T-helper 2 cell (primary cell): ENCODE results near the gene TNFRSF6B.
"Not testable (repeated sequence)": the region's sequence is repeated elsewhere in the genome, so short reads cannot be mapped to it uniquely, and the experiment has no call there.

Experiments
- DNase-seq, 5 experiments: peaks; one replicate each; pipeline versions ENCODE4 v3.0.0 to v3.0.0-alpha.2; 2012 to 2022

TNFRSF6B gene

GRCh38 chr20:63709149-63709527, 12.7 kb downstream of the TNFRSF6B start:
- DNase-seq = no peak

- no peak for DNase-seq
Observed at GRCh38 chr20:63711085-63711645, 14.7 kb downstream of the TNFRSF6B start.

DNA sequence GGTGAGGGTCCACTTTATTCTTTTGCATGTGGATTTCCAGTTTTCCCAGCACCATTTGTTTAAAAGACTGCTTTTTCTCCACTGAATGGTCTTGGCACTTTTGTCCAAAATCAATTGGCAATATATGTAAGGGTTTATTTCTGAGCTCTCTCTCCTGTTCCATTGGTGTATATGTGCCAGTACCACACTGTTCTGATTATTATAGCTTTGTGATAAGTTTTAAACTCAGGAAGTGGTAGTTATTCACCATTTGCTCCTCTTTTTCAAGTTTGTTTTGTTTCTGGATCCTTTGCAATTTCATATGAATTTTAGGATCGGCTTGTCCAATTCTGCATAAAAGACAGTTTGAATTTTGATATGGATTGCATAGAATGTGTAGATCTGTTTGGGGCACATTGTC, 15.7 kb downstream of the TNFRSF6B start:
- no peak for DNase-seq

- DNase-seq = peak in 1 of 5 experiments; percentile 15
Observed at GRCh38 chr20:63714858-63715257, 18.4 kb downstream of the TNFRSF6B start.

DNA sequence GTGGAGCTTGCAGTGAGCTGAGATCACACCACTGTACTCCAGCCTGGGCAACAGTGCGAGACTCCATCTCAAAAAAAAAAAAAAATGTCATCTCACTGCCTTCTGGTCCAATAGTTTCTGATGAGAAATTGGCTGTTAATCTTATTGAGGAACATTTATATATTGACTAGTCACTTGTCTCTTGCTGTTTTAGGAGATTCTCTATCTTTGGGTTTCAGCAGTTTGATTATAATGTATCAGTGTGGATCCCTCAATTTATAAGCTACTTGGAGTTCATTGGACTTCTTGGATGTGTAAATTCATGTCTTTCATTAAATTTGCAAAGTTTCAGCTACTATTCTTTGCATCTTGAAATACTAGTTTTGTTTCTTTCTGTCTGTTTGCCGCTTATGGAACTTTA, 22.5 kb downstream of the TNFRSF6B start:
- no peak for DNase-seq

- DNase-seq = not testable (repeated sequence)
Observed at GRCh38 chr20:63722967-63723622, 26.6 kb downstream of the TNFRSF6B start.

DNA sequence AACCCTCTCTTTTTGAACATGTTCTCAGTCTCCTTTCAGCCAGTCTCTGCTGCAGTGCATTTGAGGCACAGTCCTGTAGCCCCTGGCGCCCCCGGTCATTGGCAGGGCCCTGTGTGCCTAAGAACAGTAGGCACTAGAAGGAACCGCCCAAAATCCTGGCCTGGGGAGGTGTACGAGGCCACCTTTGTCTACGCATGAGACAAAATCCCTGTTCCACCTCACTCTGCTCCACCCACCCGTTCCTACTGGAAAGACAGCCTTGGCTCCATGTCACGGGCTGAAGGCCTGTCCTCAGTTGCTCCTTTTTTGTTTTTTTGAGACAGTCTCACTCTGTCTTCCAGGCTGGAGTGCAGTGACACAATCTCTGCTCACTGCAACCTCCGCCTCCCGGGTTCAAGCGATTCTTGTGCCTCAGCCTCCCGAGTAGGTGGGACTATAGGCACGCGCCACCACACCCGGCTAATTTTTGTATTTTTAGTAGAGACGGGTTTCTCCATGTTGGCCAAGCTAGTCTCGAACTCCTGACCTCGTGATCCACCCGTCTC, 33.8 kb downstream of the TNFRSF6B start:
- DNase-seq = not testable (repeated sequence)

- no peak for DNase-seq
Observed at GRCh38 chr20:63731410-63731809, 35.0 kb downstream of the TNFRSF6B start.

DNA sequence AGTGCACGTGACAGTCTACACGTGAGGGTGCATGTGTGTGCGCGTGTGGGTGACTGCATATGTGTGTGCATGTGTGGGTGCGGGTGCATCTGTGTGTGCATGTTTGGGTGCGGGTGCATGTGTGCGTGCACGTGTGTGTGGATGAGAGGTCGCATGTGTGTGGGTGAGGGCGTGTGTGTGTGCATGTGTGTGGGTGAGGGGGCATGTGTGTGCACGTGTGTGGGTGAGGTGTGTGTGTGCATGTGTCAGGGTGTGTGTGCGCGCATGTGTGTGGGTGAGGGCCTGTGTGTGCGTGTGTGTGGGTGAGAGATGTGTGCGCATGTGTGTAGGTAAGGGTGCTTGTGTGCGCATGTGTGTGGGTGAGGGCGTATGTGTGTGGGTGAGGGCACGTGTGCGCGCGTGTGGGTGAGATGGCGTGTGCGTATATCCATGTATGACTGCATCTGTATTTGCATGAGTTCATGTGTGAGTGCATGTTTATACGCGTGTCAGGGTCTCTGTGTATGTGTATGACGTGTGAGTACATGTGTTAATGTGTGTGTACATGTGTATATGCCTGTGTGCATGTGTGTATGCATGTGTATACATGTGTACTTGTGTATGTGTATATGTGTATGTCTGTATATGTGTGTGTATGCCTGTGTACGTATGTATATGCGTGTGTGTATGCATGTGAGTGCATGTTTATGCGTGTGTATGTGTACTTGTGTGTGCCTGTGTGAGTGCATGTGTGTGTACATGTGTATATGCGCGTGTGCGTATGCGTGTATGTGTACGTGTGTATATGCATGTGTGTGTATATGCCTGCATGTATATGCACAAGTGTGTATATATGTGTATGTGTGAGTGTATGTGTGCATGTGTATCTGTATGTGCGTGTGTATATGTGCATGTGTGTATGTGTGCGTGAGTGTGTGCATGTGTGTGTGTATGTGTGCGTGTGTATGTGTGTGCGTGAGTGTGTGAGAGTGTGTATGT, 36.0 kb downstream of the TNFRSF6B start:
- DNase-seq = no peak

- DNase-seq = no peak
Observed at GRCh38 chr20:63733117-63733516, 36.7 kb downstream of the TNFRSF6B start.

DNA sequence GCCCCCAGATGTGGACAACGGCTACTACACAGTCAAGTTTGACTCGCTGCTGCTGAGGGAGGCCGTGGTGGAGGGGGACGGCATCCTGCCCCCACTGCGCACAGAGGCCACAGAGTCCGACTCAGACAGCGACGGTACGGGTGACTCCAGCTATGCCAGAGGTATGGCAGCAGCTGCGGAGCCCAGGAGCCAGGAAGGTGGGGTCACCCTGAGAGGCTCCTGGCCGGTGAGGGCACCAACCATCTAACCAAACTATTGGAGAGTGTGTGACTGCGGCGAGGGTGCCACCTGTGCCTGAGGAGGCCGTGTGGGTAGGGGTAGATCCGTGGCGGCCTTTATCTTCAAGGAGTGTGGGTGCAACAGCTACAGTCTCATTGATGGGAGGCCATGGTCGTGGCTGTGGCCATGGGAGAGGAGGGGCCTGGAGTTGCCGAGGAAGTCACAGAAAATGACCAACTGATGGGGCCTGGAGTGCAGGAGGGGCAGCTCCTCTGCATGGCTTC, 37.2 kb downstream of the TNFRSF6B start:
- no peak for DNase-seq

- no peak for DNase-seq
Observed at GRCh38 chr20:63734111-63734945, 37.9 kb downstream of the TNFRSF6B start.

- DNase-seq = no peak
Observed at GRCh38 chr20:63734946-63735858, 38.8 kb downstream of the TNFRSF6B start.

DNA sequence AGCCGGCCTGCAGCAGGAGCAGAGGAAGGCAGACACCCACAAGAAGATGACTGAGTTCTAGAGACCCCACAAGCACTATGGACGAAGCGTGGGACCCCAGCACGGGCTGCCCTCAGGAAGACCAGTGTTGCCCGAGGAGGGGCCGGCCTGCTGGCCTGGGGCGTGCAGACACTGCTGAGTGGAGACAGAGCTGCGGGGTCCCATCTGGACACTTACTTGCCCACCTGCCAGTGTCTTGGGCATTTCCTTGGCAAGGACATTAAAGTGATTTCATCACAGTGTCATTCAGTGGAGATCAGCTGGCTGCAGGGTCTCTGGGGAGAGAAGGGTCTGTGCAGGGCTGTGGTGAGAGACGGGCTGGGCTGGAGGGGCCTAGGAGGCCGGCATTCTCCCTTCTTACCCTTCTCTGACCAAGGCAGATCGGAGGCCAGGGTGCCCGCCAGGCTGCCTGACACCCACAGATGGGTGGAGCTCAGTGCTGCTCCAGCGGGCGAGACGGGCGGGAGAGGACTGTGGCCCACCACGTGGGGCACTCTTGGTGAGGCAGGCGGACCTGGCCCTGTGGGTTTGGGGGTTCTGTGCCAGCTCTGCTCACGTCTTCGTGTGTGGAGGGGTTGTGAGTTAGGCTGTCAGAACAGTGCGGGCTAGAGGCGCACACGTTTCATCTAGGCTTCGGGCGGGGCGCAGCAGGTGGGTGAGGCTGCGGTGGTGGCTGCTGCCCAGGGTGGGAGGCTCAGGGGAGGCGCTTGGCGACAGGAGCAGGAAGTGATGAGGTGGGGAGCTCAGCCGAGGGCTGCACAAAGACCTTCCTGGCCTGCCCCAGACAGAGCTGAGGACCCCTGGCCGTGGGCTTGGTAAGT, 39.6 kb downstream of the TNFRSF6B start, which contains the start of gene LIME1:
Gene LIME1 (plus strand): TSS at position 806 of the 860 bp plus-strand sequence. CDS start 886 bp downstream, outside the sequence.
- DNase-seq = peak; percentile 37 to 95 (median 79)

DNA sequence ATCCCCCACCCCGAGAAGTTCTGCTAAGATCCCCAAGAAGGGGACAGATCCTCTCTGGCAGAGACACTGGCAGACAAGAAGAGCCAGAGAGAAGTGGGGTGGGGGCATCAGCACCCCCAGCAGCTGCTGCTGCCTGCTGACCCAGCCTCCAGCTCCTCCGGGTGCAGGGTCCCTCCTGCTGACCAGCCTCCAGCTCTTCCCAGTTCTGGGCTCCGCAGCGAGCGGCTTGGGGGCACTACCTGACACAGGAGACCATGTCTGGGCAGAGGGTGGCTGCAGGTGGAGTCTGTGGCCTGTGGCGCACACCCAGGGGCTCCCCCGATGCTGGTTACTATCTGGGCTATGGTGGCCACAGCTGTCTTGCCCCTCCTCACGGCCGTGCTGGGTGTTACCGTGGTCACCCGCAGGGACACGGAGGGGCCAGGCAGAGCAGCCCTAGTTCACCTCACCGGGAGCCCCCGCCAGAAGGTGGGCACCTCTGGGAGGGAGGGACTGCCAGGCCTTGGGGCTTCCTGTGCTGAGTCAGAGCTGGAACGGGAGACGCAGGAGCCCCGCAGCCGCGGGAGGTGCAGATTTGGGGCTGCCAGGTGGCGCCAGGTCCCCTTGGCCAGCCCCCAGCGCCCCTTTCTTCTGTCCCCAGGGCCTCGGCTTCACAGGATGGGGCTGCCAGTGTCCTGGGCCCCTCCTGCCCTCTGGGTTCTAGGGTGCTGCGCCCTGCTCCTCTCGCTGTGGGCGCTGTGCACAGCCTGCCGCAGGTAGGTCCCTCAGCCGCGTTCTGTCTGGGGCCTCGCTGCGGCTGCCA, 40.6 kb downstream of the TNFRSF6B start:
- DNase-seq = peak in 3 of 5 experiments; percentile 58 to 79 (median 70)

DNA sequence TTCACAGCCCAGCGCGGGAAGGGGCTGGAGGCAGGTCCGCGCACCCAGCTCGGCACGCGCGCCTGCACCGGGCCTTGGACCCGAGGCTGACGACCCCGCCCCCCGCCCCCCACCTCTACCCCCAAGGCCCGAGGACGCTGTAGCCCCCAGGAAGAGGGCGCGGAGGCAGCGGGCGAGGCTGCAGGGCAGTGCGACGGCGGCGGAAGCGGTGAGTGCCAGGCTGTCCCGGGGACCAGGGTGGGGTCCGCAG, 41.2 kb downstream of the TNFRSF6B start:
- no peak for DNase-seq

GRCh38 chr20:63737945-63738686, 41.7 kb downstream of the TNFRSF6B start:
- DNase-seq = peak in 2 of 5 experiments; percentile 22 to 68

DNA sequence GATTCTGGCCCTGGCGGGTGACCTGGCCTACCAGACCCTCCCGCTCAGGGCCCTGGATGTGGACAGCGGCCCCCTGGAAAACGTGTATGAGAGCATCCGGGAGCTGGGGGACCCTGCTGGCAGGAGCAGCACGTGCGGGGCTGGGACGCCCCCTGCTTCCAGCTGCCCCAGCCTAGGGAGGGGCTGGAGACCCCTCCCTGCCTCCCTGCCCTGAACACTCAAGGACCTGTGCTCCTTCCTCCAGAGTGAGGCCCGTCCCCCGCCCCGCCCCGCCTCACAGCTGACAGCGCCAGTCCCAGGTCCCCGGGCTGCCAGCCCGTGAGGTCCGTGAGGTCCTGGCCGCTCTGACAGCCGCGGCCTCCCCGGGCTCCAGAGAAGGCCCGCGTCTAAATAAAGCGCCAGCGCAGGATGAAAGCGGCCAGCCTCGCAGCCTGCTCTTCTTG, 42.3 kb downstream of the TNFRSF6B start:
- peak in 2 of 5 experiments; percentile 35 to 56 for DNase-seq
